GM12864 (cell line): Measurements from ENCODE around the gene GLIPR1L2.

ENCODE experiments used
- DNase-seq: peaks from one replicate; pipeline ENCODE4 v3.0.0-alpha.2; 2011; ENCODE audit warnings: low read depth
- H3K4me3 ChIP-seq: 2 replicates; pipeline ENCODE4 v1.5.1; 2011; ENCODE audit warnings: mild to moderate bottlenecking, low read depth, low read length, control low read depth
- TF ChIP-seq, protein P1 (sequence below): IDR thresholded peaks from 2 replicates; pipeline ENCODE4 v1.5.1; 2011; ENCODE audit warnings: low read depth, mild to moderate bottlenecking, moderate library complexity, low read length, control low read depth, inconsistent platforms; ENCODE audit errors: missing control alignments

The GLIPR1L2 gene

DNA sequence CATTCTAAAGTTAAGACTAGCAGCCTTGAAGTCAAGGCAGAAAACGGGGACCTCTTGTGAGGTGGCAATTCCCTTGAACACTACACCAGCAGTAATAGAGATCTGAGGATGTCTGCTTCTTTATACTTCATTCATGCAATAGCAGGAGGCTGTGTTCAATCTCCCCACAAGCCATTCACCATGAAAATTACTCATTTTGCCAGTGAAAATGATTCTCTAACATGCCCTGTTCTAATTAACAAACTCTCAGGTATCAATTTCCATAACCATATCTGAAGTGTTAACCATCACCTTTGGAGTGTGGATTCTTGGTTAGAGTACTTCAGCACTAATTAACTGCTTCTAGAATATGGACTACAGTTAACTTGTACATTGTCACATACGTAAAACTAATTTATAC, 86.2 kb downstream of the GLIPR1L2 start:
- no peak overlapping the region for H3K4me3 ChIP-seq
- TF ChIP-seq, protein P1, sequence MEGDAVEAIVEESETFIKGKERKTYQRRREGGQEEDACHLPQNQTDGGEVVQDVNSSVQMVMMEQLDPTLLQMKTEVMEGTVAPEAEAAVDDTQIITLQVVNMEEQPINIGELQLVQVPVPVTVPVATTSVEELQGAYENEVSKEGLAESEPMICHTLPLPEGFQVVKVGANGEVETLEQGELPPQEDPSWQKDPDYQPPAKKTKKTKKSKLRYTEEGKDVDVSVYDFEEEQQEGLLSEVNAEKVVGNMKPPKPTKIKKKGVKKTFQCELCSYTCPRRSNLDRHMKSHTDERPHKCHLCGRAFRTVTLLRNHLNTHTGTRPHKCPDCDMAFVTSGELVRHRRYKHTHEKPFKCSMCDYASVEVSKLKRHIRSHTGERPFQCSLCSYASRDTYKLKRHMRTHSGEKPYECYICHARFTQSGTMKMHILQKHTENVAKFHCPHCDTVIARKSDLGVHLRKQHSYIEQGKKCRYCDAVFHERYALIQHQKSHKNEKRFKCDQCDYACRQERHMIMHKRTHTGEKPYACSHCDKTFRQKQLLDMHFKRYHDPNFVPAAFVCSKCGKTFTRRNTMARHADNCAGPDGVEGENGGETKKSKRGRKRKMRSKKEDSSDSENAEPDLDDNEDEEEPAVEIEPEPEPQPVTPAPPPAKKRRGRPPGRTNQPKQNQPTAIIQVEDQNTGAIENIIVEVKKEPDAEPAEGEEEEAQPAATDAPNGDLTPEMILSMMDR, result no peak
- no peak for DNase-seq

DNA sequence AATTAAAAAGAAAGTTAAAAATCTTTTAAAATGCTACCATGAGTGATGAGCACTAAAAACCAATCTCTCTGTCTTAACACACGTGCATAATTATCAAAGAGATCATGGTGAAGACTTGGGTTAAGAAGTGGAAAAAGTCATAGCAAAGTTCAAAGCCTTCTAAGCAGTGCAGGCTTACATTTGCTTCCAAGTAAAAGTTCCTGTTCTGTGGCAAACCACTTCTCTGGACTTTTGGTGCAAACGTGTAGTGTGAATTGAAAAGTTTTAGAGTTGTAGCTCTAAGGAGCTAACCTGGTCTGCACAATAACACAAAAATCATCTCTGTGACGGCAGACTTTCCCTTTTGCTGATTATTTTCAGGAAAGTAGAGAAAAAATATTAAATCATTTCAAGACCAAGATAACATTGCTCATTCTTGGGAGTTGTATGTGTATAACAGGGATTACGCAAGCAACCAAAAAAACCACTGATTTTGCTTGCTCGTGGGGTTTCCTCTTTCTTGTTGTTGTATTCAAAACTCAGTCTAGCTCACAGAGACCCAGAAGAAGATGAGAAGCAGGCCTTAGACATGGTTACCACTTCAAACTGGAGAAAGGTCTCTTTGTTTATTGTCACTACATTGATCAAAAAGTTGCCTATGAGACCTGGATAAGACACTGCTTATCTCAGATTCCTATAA, 87.4 kb downstream of the GLIPR1L2 start:
- no peak for DNase-seq
- TF ChIP-seq, protein P1, result no peak
- no peak overlapping the region for H3K4me3 ChIP-seq

DNA sequence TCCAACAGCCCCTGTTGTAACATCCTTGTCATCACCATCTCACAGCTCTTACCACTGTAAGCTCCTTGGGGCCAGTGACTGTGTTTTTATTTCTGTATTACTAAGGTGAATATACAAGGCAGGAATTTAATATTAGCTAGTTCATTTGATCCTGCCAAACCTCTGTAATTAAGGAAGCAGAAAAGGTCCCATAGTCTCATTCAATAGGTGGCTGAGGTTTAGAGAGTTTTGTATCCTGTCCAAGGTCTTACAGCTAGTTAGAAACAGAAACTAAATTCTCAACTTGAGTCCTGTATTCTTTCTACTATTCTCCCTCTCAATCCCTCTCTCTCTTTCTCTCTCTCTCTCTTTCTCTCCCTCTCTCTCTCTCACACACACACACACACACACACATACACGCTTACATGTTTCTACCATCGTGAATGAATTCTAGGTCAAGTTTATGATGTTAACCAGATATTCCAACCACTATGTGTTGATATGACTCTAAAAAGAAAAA, 89.1 kb downstream of the GLIPR1L2 start:
- TF ChIP-seq, protein P1, result no peak
- peak overlapping the region; percentile 63; the same call in 1 of the 2 replicates for H3K4me3 ChIP-seq
- DNase-seq, result no peak

DNA sequence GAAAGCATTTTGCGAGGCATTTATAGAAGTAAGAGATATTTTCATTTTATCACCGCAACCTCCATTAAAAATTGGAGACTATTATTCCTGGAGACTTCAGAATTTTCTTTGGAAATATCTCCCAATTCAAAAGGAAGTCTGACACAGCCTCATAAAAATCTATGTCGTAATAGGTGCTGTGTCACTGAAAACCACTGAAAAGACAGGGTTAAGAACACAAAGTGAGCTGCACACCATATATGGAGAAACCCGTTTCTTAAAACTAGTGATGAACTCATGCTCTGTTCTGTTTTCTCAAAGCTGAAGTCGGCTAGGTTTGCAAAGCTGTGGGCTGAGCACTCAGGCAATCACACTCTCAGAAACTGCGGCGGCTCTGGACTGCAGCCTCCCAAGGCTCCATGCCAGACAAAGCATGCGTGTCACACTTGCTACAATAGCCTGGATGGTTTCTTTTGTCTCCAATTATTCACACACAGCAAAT, 89.6 kb downstream of the GLIPR1L2 start, which contains the start of gene GLIPR1:
TSS of gene GLIPR1 (plus strand) at position 287 of the 481 bp plus-strand sequence. CDS start at position 413, 126 bp downstream.
- peak; percentile 80 for DNase-seq
- TF ChIP-seq, protein P1, result no peak
- H3K4me3 ChIP-seq, result peak within 1 kb of the TSS; percentile 63

DNA sequence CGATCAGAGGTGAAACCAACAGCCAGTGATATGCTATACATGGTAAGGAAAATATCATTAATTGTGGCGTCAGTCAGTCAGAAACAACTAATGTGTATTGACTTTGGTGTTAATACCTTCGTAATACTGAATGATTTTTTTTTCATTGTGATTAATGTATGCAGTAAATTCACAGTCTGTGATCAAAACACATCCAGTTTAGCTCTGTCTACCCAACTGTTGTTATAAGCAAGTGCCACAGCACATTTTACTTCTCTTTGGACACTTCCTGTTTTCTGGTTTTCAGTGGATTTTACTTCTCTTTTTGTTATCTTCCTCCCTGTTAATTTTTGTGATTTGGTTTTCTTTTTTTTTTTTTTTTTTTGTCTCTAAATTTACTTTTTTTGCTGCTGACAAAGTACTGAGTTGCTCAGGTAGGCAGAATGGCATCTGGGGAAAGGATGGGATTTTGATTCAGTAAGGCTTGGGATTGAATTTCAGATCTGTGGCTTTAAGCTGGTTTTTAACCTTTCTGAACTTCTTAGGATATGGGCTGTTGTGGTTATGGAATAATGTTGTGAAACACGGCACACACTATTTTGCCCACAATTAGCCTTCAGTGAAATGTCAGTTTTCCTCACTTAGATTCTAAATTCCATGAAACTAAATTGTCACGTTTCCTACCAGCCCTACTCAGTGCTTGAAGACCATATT, 90.3 kb downstream of the GLIPR1L2 start:
- peak overlapping the region; percentile 63 for H3K4me3 ChIP-seq
- no peak for DNase-seq

DNA sequence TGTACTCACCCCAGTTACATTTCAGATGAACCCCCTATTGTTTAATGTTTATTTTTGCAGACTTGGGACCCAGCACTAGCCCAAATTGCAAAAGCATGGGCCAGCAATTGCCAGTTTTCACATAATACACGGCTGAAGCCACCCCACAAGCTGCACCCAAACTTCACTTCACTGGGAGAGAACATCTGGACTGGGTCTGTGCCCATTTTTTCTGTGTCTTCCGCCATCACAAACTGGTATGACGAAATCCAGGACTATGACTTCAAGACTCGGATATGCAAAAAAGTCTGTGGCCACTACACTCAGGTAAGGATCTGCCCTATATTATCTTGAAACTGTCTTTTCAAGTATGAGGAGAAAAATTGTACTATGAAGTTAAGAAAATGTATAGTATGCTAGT, 90.9 kb downstream of the GLIPR1L2 start:
- peak overlapping the region; percentile 63 for H3K4me3 ChIP-seq
- no peak for DNase-seq
- TF ChIP-seq, protein P1, result no peak

More for the DNA sequence above, 90.3 kb downstream of the GLIPR1L2 start:
- TF ChIP-seq, protein P1, result no peak
